ENCODE results near the gene ASTN2.

The ASTN2 gene

GRCh38 chr9:116471093-116471906, 943.6 kb downstream of the ASTN2 start:
- H3K4me3 ChIP-seq (ENCODE audit: low read depth, low read length) = no peak overlapping the region
- no peak for TF ChIP-seq CTCF (IDR thresholded peaks at IDR 0.05; ENCODE audit: low read depth, low read length)

- no peak for TF ChIP-seq CTCF (IDR thresholded peaks at IDR 0.05; ENCODE audit: low read depth, low read length)
- no peak overlapping the region for H3K4me3 ChIP-seq (ENCODE audit: low read depth, low read length)
Observed at GRCh38 chr9:116468793-116469527, 945.9 kb downstream of the ASTN2 start.

GRCh38 chr9:116468369-116468768, 946.5 kb downstream of the ASTN2 start:
- no peak for TF ChIP-seq CTCF (IDR thresholded peaks at IDR 0.05; ENCODE audit: low read depth, low read length)
- H3K4me3 ChIP-seq (ENCODE audit: low read depth, low read length) = no peak overlapping the region

- H3K4me3 ChIP-seq (ENCODE audit: low read depth, low read length) = no peak overlapping the region
- no peak for TF ChIP-seq CTCF (IDR thresholded peaks at IDR 0.05; ENCODE audit: low read depth, low read length)
Observed at GRCh38 chr9:116467740-116468351, 947.0 kb downstream of the ASTN2 start.

- H3K4me3 ChIP-seq (ENCODE audit: low read depth, low read length) = no peak overlapping the region
- no peak for TF ChIP-seq CTCF (IDR thresholded peaks at IDR 0.05; ENCODE audit: low read depth, low read length)
Observed at GRCh38 chr9:116466271-116467235, 948.3 kb downstream of the ASTN2 start.

- no peak for TF ChIP-seq CTCF (IDR thresholded peaks at IDR 0.05; ENCODE audit: low read depth, low read length)
- no peak overlapping the region for H3K4me3 ChIP-seq (ENCODE audit: low read depth, low read length)
Observed at GRCh38 chr9:116465576-116466270, 949.1 kb downstream of the ASTN2 start.
